Astrocyte (in vitro differentiated cells and primary cell): ENCODE measurements around the gene ZC3HAV1.

Source experiments
- CTCF ChIP-seq: IDR thresholded peaks from 2 replicates; pipeline ENCODE4 v1.5.1; 2011; ENCODE audit warnings: low read depth, mild to moderate bottlenecking, inconsistent platforms, low read length, moderate library complexity; ENCODE audit not compliant: insufficient read depth
- EZH2 ChIP-seq: IDR thresholded peaks from 2 replicates; pipeline ENCODE4 v1.6.1; 2012; ENCODE audit warnings: mild to moderate bottlenecking, low read length, inconsistent platforms; ENCODE audit not compliant: insufficient read depth

GRCh38 chr7:139047970-139048369 lies 61.5 kb downstream of the ZC3HAV1 start:
- TF ChIP-seq CTCF (no peak), EZH2 (no peak)
